ENCODE results near the gene ACTG2. TPM values are rescaled to one million over a fixed set of nuclear protein-coding genes. Genes with fewer than 3 reads are reported as not detected.

ACTG2 gene
- total RNA-seq, 2 experiments from 2014 or later = not detected

DNA sequence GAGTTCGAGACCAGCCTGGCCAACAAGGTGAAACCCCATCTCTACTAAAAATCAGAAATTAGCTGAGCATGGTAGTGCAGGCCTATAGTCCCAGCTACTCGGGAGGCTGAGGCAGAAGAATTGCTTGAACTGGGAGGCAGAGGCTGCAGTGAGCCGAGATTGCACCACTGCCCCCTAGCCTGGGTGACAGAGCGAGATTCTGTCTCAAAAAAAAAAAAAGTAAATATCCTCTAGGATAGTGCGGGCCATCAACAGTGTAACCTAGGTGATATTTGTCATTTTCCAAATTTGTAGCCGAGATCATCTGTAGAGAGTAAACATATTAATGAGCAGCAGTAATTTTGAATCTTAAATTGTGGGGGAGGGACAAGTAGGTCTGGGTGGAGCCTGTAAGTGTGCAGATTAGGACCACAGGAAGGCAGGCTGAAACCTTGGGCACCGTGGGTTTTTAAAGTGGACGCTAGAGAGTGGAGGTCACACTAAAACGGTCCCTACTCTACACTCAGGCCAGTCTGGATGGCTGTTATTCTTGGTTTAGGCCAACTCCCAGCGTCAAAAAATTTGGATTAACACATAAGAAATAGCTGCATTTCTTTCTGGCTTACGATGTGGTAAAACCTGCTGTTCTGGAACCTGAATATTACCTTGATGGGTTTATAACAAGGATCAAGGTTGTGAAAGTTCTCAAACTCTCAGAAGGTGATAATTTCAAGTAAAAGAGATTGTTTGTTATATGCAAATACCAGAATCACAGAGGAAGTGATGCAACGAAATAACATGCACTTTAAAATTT is 69.2 kb downstream of the ACTG2 start:
- H3K4me3 Mint-ChIP-seq = no peak overlapping the region
- DNase-seq = no peak

DNA sequence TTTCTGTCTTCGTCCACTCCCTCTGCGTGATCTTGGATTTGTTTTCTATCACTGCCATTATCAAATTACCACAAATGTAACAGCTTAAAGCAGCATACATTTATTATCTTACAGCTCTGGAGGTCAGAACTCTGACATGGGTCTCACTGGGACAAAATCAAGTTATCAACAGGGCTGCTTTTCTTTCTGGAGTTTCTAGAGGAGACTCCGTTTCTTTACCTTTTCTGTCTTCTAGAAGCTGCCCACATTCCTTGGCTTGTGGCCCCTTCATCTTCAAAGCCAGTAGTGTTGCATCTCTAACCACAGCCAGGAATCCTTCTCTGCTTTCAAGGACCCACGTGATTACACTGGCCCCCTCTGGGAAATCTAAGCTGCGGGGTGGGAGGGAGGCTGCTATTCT is 70.0 kb downstream of the ACTG2 start:
- Mint-ChIP-seq H3K36me3 (peaks cover 26% of the 10 kb centered on the region), H3K4me1 (peaks cover 27% of the 10 kb centered on the region), H3K27me3 (no peaks in the 10 kb centered on the region), H3K4me3 (no peak overlapping the region), H3K27ac (no peak overlapping the region), H3K9me3 (ENCODE audit: low read depth) (no peaks in the 10 kb centered on the region)
- CTCF ChIA-PET = no interaction called here
- no peak for DNase-seq
- no peak for ATAC-seq

More for the DNA sequence above, 69.2 kb downstream of the ACTG2 start:
- CTCF ChIA-PET = no interaction called here
- Mint-ChIP-seq H3K27me3 (no peaks in the 10 kb centered on the region), H3K36me3 (peaks cover 30% of the 10 kb centered on the region), H3K9me3 (ENCODE audit: low read depth) (no peaks in the 10 kb centered on the region), H3K4me1 (peaks cover 30% of the 10 kb centered on the region), H3K27ac (no peak overlapping the region)
- no peak for ATAC-seq

DNA sequence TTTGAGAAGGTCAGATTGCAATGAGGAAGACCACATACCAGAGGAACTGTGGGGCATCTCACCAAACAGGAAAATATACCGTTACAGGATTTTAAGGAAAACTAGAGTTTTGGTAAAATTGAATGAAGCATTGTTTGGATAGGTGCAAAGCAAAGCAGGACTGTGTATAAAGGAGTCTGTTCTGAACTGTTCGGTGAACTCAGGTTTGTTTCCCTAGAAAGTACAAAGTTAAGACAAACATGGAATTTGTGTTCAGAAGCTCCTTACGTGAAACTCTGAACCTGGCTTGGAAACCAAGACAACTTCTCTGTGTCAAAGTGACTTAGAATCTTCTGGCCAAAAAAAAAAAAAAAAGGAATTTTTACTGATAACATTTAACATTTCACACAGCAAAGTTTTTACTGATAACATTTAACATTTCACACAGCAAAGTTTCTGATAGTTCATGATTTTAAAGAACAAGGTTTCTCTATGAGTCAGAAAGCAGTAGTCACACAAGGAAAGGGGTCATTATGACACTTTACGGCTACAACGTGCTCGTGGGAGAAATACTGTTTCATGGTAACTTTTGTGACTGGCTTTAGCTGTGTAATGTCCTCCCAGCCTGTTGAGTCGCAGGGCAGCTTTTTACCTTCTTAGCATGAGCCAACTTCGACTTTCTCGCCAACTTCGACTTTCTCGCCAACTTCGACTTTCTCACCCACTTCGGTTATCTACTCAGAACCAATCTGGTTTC is 70.7 kb downstream of the ACTG2 start:
- ATAC-seq (peak; percentile 86), DNase-seq (peak; percentile 59)
- CTCF ChIA-PET = interaction anchor here (0.9 to 1.2 kb wide), 2 partner anchors 25 to 42 kb away, joined by 3 to 5 read pairs; no protein-coding TSS in a partner anchor
- Mint-ChIP-seq H3K36me3 (peaks cover 20% of the 10 kb centered on the region), H3K9me3 (ENCODE audit: low read depth) (no peaks in the 10 kb centered on the region), H3K4me1 (peaks cover 23% of the 10 kb centered on the region), H3K27me3 (no peaks in the 10 kb centered on the region), H3K4me3 (peak overlapping the region; percentile 14), H3K27ac (peak overlapping the region; percentile 54)

DNA sequence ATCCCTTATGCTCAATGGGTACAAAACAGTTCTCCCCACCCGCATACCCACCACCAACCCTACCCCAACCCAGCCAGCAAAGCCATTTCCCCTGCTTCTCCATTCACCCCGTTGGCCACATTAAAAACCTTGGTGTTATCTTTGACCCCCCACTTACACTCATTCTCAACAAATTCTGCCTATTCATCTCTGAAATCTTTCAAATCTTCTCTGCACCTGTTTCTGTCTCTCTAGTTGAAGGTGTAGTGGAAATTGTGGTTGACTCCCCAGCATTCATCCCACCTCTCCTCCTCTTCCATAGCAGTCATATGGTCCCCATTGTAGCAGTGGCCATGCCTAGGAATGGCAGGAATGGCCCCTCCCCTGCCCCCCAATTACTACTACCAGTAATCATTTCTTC is 71.4 kb downstream of the ACTG2 start:
- CTCF ChIA-PET = interaction anchor here (0.9 to 1.2 kb wide), 2 partner anchors 25 to 43 kb away, joined by 3 to 5 read pairs; no protein-coding TSS in a partner anchor
- H3K4me3 Mint-ChIP-seq = peak overlapping the region; percentile 14
- peaks cover 23% of the 10 kb centered on the region for H3K4me1 Mint-ChIP-seq
- no peaks in the 10 kb centered on the region for H3K27me3 Mint-ChIP-seq
- ATAC-seq = peak; percentile 38
- peaks cover 13% of the 10 kb centered on the region for H3K36me3 Mint-ChIP-seq
- no peaks in the 10 kb centered on the region for H3K9me3 Mint-ChIP-seq (ENCODE audit: low read depth)
- peak overlapping the region; percentile 54 for H3K27ac Mint-ChIP-seq
- DNase-seq = no peak

DNA sequence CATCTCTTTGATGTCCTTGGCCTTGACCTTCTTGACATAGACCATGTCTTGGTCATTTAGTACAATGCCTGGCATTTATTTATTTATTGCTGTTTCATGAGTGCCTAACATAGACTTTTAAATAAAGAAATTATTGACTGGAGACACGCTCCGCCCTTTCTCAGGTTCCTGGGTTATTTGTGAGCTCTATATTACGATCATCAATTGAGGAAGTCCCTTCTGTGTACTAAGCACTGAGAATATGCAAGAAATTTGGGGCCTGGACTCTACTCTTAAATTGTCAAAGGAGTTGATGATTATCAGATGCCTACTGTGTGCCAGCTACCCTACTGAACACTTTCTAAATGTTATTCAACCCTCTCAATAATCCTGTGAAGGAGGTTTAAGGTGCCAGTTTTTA is 72.2 kb downstream of the ACTG2 start:
- DNase-seq (no peak), ATAC-seq (no peak)
- Mint-ChIP-seq H3K4me1 (peaks cover 26% of the 10 kb centered on the region), H3K4me3 (no peak overlapping the region), H3K9me3 (ENCODE audit: low read depth) (no peaks in the 10 kb centered on the region), H3K36me3 (peaks cover 6% of the 10 kb centered on the region), H3K27ac (no peak overlapping the region), H3K27me3 (peaks cover 2% of the 10 kb centered on the region)
- CTCF ChIA-PET = interaction anchor here (0.9 to 1.2 kb wide), 2 partner anchors 13 to 22 kb away, joined by 3 read pairs; no protein-coding TSS in a partner anchor

DNA sequence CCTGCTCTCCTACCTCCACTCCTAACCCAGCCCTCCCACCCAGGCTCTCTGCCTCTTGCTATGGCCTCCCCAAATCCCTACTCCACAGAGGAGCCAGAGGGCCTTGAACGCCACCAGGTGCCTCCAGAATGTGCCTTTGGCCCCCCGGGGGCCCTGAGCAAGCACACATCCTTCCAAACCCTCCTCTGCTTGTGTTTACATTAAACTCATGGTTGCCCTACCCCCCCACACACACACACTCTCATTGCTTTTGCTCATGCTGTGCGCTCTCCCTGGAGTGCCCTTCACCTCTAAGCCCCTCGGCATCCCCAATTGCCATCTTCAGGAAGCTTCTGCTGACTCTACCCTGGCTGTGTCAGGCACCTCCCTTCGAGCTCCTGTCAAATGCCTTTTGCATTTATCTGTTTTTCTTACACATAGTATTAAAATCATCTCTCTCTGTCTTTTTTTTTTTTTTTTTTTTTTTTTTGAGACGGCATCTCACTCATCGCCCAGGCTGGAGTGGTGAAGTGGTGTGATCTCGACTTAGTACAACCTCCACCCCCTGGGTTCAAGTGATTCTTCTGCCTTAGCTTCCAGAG is 75.6 kb downstream of the ACTG2 start:
- Mint-ChIP-seq H3K4me1 (peaks cover 48% of the 10 kb centered on the region), H3K27ac (no peak overlapping the region)

DNA sequence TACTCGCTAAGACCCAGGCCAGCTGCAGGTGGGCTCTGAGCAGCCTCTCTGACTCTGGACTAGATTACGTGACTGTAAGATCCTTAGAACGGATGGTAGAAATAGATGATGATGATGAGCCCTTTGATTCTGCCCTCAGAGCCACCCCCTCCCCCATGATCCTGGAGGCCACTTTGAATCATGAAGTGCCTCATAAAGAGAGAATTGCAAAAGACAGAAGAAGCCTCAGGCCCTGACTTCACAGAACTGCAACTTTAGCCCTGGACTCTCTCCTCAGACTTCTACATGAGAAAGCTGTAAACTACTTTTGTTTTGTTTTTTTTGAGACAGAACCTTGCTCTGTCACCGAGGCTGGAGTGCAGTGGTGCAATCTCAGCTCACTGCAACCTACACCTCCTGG is 76.5 kb downstream of the ACTG2 start:
- DNase-seq = no peak
- CTCF ChIA-PET = interaction anchor here (1.0 to 2.0 kb wide), 2 partner anchors 18 to 146 kb away, joined by 5 to 6 read pairs; no protein-coding TSS in a partner anchor
- H3K4me3 Mint-ChIP-seq = no peak overlapping the region
- H3K36me3 Mint-ChIP-seq = no peaks in the 10 kb centered on the region
- H3K4me1 Mint-ChIP-seq = peaks cover 39% of the 10 kb centered on the region
- H3K9me3 Mint-ChIP-seq (ENCODE audit: low read depth) = no peaks in the 10 kb centered on the region
- H3K27me3 Mint-ChIP-seq = peaks cover 2% of the 10 kb centered on the region
- H3K27ac Mint-ChIP-seq = no peak overlapping the region
- no peak for ATAC-seq

More for the DNA sequence above, 75.6 kb downstream of the ACTG2 start:
- H3K4me3 Mint-ChIP-seq = no peak overlapping the region
- CTCF ChIA-PET = no interaction called here
- H3K9me3 Mint-ChIP-seq (ENCODE audit: low read depth) = no peaks in the 10 kb centered on the region
- ATAC-seq (no peak), DNase-seq (no peak)
- H3K36me3 Mint-ChIP-seq = no peaks in the 10 kb centered on the region
- peaks cover 2% of the 10 kb centered on the region for H3K27me3 Mint-ChIP-seq

Other genes starting within 250 kb of the ACTG2 start
- 10 to 100 TPM; 36.0 to 36.7 TPM for gene TPRKB, start 155.7 kb upstream of the ACTG2 start, total RNA-seq
- gene DUSP11, start 112.9 kb upstream of the ACTG2 start, total RNA-seq = 10 to 100 TPM; 23.9 to 30.2 TPM
- gene C2orf78, start 108.8 kb upstream of the ACTG2 start, total RNA-seq = not detected
- 10 to 100 TPM; 42.8 to 58.8 TPM for gene STAMBP, start 64.0 kb upstream of the ACTG2 start, total RNA-seq
- gene DGUOK, start 33.9 kb downstream of the ACTG2 start, total RNA-seq = 10 to 100 TPM; 65.9 to 75.4 TPM
- 10 to 100 TPM; 12.7 to 13.7 TPM for gene TET3, start 91.9 kb downstream of the ACTG2 start, total RNA-seq

All from activated CD8-positive, alpha-beta memory T cell treated with anti-CD3 and anti-CD28 coated beads, Interleukin-2, amount 10 ng/mL, durations not matched to agents 7 days and 5 days (primary cell).